Measurements from ENCODE around the gene EDC3. TPM values are rescaled to one million over a fixed set of nuclear protein-coding genes. Genes with fewer than 3 reads are reported as not detected.
A peak's percentile ranks its signal among the peaks of the same experiment; 100 is the strongest.
"Not testable (repeated sequence)": the region's sequence is repeated elsewhere in the genome, so short reads cannot be mapped to it uniquely, and the experiment has no call there.

The EDC3 gene
- total RNA-seq, 1 donor from 2014 or later: 18.8 TPM

DNA sequence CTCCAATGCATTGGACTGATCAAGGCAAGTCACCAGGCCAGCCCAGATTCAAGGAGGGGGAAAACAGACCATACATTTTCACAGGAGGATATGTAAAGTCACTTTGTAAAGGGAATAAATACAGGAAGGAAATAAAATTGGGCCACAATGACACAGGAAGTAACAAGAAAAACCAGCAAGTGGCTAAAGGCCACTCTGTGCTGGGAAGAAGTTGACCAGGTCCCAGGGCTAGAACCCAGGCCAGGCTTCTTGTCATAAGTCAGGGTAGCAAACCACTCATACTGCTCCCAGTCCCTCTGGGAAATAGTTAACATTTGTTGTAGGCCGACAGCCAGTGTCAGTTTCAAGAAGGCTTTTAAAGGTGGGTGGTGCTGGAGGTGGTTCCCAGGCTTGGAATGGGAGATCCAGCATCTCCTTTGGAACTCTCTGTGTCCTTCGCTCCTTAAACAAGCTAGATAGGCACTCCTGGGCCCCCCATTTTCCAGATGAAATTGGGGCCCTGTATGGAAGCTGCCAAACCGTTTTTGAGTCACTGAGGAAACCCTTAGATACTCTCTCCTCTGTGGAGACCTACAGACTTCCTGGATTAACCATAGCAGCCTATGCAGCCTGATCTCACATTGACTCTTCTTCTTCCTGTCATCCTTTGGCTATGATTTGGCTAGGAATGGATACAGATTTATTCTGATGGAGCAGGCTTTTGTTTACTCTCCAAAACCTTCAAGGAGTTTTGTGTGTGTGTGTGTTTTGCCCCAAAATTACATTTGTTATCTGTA is 14.7 kb upstream of the EDC3 start:
- no peak for DNase-seq

DNA sequence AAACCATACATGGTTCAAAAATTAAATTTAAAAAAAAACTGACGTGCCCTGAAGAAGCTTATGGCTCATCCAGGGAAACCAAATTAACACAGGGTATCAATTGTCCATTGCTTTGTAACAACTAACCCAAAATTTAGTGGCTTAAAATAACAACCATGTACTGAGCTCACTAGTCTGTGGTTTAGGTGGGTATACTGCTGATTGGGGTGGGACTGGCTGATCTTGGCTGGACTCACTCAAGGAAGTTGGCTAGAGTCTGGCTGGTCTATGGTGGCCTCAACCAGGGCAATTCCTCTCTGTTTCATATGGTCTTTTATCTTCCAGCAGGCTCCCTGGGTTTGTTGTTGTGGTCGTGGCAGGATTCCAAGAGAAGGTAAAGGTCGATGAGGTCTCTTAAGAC is 14.1 kb upstream of the EDC3 start:
- no peak for DNase-seq

DNA sequence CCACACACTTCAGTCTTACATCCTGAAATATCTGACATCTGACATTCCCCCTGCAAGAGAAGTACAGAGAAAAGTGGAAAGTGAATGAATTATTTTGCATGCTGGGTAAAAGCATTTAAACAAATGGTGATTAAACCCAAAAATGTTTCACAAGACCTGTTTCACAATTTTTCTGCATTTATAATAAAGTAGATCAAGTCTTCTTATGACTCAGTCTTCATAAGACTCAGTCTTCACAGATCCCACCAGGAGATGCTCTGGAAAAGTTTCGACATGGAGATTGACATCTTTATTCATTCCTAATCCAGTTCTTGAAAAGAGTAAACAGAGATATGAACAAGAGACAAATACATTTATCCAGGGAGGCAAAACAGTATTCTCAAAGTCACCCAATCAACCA is 13.2 kb upstream of the EDC3 start:
- DNase-seq: no peak

DNA sequence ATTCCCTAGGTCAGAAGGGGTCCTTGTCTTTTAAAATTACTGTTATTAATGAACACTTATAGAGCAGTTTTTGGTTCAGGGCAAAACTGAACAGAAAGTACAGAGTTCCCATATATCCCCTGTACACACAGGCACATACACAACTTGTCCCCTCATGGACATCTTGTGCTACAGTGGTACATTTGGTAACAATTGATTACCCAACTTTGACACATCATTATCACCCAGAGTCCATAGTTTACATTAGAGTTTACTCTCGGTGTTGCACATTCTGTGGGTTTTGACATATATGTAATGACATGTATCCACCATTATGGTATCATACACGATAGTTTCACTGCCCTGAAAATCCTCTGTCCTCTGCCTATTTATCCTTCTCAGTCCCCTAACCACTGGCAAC is 984 bp upstream of the EDC3 start:
- DNase-seq: no peak

DNA sequence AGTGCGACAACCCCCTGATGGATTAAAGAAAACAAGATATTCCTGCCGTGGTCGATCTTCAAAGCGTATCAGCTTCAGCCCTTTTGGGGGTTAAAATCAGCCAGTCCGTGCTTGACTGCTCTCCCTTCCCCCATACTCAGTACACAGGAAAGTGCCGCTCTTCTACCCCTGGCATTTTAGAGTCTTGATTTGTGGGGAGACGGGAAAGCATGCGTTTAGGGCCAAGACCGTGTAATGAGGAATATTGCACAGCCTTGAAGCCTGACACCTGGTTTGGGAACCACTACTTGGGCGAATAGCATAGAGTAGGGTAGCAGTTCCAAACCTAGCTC is 540 bp upstream of the EDC3 start:
- no peak for DNase-seq

DNA sequence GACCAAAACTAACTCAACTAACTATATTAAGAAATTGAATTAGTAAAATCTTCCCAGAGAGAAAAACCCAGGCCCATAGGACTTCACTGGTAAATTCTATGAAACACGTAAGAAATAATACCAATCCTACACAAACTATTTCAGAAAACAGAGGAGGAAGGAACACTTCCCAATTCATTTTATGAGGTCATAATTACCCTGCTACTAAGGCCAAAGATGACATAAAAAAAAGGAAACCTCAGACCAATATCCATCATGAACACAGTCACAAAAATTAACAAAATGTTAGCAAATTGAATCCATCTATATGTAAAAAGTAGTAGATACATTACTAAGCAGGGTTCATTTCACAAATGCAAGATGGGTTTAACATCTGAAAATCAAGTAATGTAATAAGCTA is 3.5 kb downstream of the EDC3 start:
- DNase-seq: no peak

DNA sequence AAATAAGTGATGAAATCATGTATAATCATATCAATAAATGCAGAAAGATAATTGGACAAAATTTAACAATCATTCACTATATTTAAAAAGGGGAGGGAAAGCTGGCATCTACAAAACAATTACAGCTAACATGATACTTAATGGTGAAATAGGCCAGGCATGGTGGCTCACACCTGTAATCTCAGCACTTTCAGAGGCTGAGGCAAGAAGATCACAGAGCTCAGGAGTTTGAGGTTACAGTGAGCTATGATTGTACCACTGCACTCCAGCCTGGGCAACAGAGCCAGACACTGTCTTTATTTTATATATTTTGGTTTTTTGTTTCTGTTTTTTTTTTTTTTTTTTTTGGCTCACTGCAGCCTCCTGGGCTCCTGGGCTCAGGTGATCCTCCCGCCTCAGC is 12.1 kb downstream of the EDC3 start:
- DNase-seq: no peak

DNA sequence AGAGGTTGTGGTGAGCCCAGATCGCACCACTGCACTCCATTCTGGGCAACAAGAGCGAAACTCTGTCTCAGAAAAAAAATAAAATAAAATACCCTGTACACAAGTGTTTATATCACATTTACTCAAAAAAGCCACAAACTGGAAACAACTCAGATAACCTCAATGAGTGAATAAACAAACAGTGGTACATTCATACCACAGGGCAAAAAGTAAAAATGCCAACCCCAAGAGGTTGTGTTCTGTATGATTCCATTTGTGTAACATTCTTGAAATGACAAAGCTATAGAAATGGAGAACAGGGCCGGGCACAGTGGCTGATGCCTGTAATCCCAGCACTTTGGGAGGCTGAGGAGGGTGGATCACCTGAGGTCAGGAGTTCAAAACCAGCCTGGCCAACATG is 12.9 kb downstream of the EDC3 start:
- DNase-seq: no peak

DNA sequence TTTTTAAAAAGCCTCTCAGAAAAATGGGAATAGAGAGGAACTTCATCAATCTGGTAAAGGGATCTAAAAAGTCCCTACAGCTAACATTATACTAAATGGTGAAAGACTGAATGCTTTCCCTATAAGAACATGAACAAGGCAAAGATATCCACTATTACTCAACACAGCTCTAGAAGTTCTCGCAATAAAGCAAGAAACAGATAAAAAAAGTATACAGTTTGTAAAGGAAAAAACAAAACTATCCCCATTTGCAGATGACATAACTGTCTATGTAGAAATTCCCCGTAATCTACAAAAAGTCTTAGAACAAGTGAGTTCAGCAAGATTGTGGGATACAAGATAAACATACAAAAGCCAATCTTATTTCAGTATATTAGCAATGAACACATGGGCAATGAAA is 15.4 kb downstream of the EDC3 start:
- no peak for DNase-seq

DNA sequence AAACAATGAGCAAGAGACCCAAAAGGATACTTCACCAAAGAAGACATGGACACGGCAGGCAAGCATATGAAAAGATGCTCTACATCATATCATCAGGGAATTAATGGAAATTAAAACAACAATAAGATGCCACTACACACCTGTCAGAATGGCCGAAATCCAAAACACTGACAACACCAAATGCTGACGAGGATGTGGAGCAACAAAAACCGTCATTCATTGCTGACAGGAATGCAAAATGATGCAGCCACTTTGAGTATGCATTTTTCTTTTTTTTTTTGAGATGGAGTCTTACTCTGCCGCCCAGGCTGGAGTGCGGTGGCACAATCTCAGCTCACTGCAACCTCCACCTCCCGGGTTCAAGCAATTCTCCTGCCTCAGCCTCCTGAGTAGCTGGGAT is 19.0 kb downstream of the EDC3 start:
- no peak for DNase-seq

DNA sequence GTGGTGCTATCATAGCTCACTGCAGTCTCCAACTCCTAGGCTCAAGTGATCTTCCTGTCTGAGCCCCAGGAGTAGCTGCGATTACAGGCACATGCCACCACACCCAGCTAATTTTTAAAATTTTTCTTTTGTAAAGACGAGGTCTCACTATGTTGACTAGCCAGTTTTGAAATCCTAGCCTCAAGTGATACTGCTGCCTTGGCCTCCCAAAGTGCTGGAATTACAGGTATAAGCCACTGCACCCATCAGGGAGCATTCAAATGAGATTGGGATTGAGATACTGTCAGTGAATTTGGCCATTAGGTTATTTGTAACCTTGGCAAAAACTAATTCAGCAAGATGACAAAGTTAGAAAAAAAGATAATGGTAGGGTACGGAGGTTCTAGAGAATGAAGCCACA is 21.7 kb downstream of the EDC3 start:
- no peak for DNase-seq

DNA sequence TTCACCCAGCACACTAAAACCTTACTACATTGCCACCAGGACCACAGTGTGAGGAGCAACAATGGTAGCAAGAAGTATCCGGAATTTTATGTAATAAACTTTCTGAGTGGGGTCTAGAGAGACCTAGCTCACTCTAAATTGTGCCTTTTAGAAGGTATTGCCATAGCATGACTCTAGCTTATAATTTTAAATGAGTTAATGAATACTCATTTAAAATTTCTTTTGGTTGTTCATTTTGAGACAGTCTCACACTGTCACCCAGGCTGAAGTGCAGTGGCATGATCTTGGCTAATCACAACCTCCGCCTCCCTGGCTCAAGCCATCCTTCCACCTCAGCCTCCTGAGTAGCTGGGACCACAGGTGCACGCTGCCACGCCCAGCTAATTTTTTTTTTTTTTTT is 26.2 kb downstream of the EDC3 start:
- no peak for DNase-seq

DNA sequence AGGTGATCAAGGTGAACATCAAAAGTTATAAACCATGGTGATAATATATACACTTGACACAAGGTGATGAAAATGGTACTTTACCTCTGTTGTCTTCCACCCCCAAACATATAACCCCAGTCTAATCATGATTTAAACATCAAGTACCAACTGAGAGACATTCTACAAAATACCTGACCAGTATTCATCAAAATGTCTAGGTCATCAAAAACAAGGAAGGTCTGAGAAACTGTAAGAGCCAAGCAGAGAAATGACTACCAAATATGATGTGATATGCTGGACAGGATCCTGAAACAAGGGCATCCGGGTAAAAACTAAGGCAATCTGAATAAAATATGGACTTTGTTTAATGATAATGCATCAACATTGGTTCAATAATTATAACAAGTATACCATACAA is 27.8 kb downstream of the EDC3 start:
- DNase-seq: no peak

DNA sequence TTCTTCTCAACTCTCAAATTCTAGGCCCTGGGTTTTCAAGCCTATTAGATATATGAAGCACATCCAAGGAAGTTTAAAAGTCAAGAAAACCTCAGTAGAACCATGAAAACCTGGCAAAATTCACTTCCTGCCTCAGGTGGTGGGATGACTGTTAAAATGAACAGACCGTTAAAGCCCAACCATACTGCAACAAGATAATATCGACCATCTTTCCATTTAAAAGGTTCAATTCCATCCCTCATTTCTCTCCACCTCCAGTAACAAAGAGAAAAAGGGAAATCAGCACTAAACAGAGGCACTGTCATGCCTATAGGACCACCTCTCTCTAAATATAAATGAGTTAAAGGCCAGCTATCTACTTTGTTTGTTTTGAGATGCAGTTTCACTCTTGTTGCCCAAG is 31.2 kb downstream of the EDC3 start:
- DNase-seq: no peak

DNA sequence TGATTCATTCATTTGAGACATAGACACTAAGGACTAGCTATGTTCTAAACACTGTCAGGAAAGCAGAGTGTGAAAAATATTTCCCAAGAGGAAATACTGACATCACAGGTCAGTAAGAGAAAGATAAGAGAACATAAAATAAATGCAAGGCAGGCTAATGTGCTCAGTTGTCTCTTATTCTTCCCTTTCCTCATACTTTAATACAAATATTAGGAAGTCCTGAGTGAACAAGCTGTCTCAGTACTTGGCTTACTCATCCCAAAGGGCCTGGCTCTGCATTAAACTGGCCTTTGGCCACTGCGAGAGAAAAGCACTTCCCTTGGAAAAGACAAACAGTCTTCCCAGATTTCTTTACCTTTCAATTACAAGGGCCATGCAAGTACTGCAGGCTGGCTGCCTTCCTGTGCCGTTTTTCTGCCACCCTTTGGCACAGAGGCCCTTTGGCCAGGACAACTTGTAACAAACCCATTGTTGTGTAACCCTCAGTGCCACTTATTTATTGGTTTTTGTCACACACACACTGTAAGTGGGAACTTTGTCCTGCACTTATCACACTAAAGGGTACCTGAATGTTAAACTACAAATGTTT is 31.7 kb downstream of the EDC3 start:
- no peak for DNase-seq

DNA sequence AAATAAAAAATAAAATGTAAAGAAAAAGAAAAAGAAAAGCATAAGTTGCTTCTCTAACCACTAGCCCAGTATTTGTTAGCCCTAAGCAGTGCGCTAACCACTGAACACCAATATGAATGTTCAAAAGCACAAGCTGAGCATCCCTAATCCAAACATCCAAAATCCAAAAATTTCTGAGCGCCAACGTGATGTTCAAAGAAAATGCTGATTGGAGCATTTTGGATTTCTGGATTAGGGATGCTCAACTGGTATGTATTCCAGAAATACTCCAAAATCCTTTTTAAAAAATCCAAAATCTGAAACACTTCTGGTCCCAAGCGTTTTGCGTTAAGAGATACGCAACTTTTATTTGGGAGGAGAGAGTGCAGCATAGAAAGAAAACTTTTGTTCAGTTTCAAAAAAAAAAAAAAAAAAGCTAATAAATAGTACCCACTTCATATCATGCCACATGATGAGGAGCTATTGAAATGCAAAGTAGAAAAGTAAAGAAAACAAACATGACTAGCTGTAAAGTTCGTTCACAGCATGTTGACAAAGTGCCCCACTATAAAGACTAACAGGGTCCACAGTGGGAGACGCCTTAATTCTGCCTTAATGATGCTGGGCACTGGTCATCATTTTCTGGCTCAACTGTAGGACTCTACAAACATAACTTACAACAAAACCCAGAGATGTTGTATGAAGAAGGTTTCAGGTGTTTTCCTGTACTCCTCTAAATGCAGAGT is 32.4 kb downstream of the EDC3 start:
- DNase-seq: no peak

DNA sequence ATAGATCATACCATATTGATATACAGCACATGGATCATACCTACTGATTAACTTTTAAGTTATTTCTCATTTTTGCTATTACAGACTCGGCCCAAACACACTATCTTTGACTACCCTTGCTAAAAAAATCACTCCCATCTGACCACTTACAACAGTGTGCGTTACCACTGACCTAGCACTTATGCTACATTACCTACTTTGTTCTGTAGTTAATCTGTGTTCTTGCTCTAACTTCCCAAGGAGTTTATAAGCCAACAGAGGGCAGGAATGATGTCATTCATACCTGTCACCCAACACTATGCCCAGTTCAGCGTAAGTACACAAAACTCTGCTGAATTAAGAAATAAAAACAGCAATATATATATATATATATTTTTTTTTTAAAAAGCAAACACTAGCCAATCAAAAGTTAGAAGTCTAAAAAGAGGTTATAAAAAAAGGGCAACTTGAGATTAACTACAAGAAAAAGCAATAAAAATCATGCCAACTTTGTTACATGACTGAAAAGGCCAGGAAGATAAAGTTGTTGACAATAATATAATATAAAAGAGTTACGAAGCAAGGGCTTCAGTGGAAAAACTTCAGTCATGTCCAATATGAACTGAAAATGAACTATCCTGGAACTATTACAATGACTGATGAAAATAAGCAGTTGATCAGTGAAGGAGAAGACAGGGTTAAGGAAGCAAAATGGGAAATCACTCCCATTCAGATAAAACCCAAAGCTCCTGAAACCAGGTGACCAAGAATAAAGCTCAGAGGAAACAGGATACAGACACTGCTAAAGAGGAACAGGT is 33.6 kb downstream of the EDC3 start:
- no peak for DNase-seq

DNA sequence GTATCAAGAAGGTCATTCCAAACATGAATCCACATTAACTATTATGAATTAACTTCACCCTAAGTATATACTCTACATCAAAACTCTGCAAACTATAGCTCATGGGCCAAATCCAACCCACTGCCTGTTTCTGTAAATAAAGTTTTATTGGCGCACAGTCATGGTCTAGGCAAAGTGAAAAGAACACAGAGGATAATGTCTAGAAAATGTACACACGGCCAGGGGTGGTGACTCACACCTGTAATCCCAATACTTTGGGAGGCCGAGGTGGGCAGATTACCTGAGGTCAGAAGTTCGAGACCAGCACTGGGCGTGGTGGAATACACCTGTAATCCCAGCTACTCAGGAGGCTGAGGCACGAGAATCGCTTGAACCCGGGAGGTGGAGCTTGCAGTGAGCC is 34.5 kb downstream of the EDC3 start:
- not testable (repeated sequence) for DNase-seq

DNA sequence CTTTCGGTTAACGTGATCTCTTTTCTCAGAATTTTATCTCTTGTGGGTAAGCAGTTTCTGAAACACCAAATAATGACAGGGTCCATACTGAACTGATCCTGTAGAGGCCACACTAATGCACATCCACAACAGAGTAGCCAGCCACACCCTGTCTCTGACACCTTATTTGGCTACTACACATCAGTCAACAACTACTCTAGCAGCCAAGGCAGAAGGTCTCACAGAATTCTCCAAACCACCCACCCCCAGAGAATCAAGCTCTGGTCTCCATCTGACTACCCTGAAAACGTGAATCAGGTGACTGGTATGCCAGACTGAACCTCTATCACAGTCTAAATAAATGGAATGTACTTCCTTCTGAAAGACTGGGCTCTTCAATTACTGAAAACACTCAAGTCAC is 38.0 kb downstream of the EDC3 start:
- DNase-seq: no peak

DNA sequence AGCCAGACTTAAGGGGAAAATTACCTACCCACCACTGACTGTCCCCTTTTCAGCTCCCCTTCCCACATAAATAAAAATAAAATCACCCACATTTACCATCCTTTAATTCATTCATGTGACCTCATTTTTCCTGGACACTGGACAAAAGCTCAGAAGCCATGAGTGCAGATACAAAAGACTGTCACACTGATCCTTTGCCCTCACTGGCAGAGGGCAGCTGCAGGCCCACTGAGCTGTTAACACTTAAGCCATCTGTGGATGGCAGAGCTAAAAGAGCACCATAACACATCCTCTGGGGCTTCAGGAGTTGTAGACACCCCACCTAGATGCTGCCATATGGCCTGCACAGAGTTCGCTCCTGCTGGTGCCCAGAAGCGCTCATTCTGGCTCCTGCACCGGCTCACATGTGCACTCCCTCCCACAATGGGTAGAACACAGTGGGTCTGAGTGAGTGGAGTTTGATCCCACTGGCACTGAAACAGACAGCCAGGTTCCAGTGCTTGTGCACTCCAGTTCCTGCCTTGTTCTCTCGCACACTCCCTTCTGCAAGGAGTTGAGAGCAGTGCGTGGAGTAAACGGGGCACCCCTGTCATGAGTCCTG is 38.8 kb downstream of the EDC3 start:
- DNase-seq: no peak

DNA sequence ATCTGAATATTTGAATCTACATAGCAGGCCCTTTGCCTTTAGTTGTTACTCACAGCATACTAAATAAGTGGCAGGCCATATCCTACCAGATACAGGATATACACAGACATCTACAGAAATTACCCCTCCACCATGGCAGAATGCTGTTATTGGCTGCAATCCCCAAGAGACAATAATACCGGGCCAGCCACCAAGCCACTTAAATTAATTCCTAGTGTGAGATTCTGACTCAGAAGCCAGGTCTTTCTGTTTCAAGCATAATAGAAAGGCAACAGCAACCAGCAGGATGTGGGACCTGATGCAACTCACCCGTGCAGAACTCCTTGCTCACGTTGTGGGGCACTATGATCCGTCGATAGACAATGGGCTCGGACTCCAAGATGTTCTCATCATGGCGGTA is 40.4 kb downstream of the EDC3 start:
- no peak for DNase-seq

DNA sequence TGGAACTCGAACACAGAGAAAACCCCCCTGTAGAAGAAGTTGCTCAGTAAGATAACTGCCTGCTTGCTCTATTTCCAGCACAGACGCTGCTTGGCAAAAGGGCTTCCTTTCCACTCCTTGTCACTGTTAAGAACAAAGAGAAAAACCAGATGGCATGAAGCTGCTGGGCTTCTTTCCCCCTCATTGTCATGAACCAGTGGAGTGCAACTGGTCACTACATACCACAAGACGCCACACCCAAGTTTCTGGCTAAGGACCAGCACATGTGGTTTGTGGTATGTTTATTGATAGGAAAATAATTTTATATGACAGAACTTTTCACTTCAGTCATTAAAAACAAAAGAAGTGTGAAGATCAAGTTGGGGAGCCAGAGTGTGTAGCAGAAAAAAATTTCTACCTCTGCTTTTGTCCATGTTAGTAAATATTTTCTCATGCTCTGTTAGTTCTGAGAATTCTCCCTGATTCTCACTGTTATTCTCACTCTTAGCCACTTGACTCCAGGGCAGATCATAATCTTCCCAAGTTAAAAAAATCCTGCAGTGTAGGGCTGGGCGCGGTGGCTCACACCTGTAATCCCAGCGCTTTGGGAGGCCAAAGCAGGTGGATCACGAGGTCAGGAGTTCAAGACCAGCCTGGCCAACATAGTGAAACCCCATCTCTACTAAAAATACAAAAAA is 42.3 kb downstream of the EDC3 start:
- peak; percentile 79 for DNase-seq
